Choroid plexus epithelial cell (primary cell): Measurements from ENCODE around the gene MRPL27.

ENCODE experiments used
- DNase-seq: peaks from one replicate; pipeline ENCODE4 v3.0.0-alpha.2; 2010; ENCODE audit warnings: low read depth
- H3K4me3 ChIP-seq: 2 replicates; pipeline ENCODE4 v1.5.1; 2011; ENCODE audit warnings: low read depth, mild to moderate bottlenecking, control low read depth, low read length, moderate library complexity
- CTCF ChIP-seq: conservative IDR thresholded peaks from 2 replicates; pipeline ENCODE4 v1.5.1; 2011; ENCODE audit warnings: low read depth, mild to moderate bottlenecking, control low read depth, inconsistent platforms, low read length, moderate library complexity

MRPL27 gene

GRCh38 chr17:50354776-50355175 is 18.2 kb downstream of the MRPL27 start:
- no peak for TF ChIP-seq CTCF
- no peak for DNase-seq
- H3K4me3 ChIP-seq, result no peak overlapping the region

- H3K4me3 ChIP-seq, result no peak overlapping the region
- no peak for TF ChIP-seq CTCF
- no peak for DNase-seq
These were observed 18.8 kb downstream of the MRPL27 start for GRCh38 chr17:50354198-50354597.

GRCh38 chr17:50353600-50354195 is 19.3 kb downstream of the MRPL27 start:
- TF ChIP-seq CTCF, result no peak
- no peak for DNase-seq
- H3K4me3 ChIP-seq, result no peak overlapping the region

GRCh38 chr17:50352693-50353599 is 20.0 kb downstream of the MRPL27 start:
- no peak for TF ChIP-seq CTCF
- no peak for DNase-seq

GRCh38 chr17:50352072-50352692 is 20.8 kb downstream of the MRPL27 start:
- no peak for DNase-seq
- TF ChIP-seq CTCF, result no peak
- H3K4me3 ChIP-seq, result no peak overlapping the region

More at GRCh38 chr17:50352693-50353599, 20.0 kb downstream of the MRPL27 start:
- H3K4me3 ChIP-seq, result no peak overlapping the region

GRCh38 chr17:50350733-50351132 is 22.3 kb downstream of the MRPL27 start:
- no peak overlapping the region for H3K4me3 ChIP-seq
- TF ChIP-seq CTCF, result no peak
- no peak for DNase-seq
